Ascending aorta (tissue), 2 donors: ENCODE results near the gene KSR2. TPM values are rescaled to one million over a fixed set of nuclear protein-coding genes. Genes with fewer than 3 reads are reported as not detected.

Experiments used
- DNase-seq, 2 donors: peaks; one replicate each; pipeline ENCODE4 v3.0.0-alpha.2; 2019; ENCODE audit warnings: low spot score in 2 of 2
- H3K27ac ChIP-seq, 2 donors: fragments of 200-600 bp; sonication (generic); one replicate each; pipeline ENCODE4 v1.5.1; 2016 to 2017; ENCODE audit warnings: mild to moderate bottlenecking in 1 of 2
- H3K27me3 ChIP-seq: fragments of 200-600 bp; sonication (generic); one replicate; pipeline ENCODE4 v1.5.1; 2017
- H3K36me3 ChIP-seq, 2 donors: fragments of 200-600 bp; sonication (generic); one replicate each; pipeline ENCODE4 v1.5.1; 2016
- H3K4me1 ChIP-seq, 2 donors: fragments of 200-600 bp; sonication (generic); one replicate each; pipeline ENCODE4 v1.5.1; 2016 to 2017; ENCODE audit warnings: mild to moderate bottlenecking in 1 of 2
- H3K4me3 ChIP-seq, 2 donors: fragments of 200-600 bp; sonication (generic); one replicate each; pipeline ENCODE4 v1.5.1; 2016 to 2017; ENCODE audit warnings: mild to moderate bottlenecking in 1 of 2
- H3K9me3 ChIP-seq, 2 donors: fragments of 200-600 bp; sonication (generic); one replicate each; pipeline ENCODE4 v1.5.1; 2016
- CTCF ChIP-seq, 3 experiments: fragments of 200-600 bp in 2 of 3; fragments of 450-650 bp in 1 of 3; sonication (generic) in 2 of 3; IDR thresholded peaks; one replicate each; pipeline ENCODE4 v1.5.1; 2016 to 2019; ENCODE audit warnings: antibody characterized with exemption in 3 of 3, mild to moderate bottlenecking in 1 of 3, moderate library complexity in 1 of 3
- intact Hi-C: fragments of 100-400 bp; cut with DNase I; formaldehyde crosslinking; loops from one replicate; pipeline ENCODE4 v1.15.1; 2023
- total RNA-seq: library from RNA; depleted of rRNA; stranded (reverse); fragments of >200 nt; gene quantifications from one replicate; pipeline ENCODE4 v1.1.0, GENCODE V29; 2016

Gene KSR2
- total RNA-seq, 1 donor from 2014 or later: 0.11 TPM

GRCh38 chr12:117661471-117661870 lies 307.3 kb downstream of the KSR2 start:
- DNase-seq: no peak
- no peak overlapping the region for H3K27ac ChIP-seq
- H3K9me3 ChIP-seq: no peaks in the 10 kb centered on the region
- H3K4me3 ChIP-seq: no peak overlapping the region
- no peaks in the 10 kb centered on the region for H3K4me1 ChIP-seq
- H3K36me3 ChIP-seq: no peaks in the 10 kb centered on the region
- no peak for TF ChIP-seq CTCF (IDR thresholded peaks at IDR 0.05)
- intact Hi-C loops: no loop called here
- no peaks in the 10 kb centered on the region for H3K27me3 ChIP-seq

DNA sequence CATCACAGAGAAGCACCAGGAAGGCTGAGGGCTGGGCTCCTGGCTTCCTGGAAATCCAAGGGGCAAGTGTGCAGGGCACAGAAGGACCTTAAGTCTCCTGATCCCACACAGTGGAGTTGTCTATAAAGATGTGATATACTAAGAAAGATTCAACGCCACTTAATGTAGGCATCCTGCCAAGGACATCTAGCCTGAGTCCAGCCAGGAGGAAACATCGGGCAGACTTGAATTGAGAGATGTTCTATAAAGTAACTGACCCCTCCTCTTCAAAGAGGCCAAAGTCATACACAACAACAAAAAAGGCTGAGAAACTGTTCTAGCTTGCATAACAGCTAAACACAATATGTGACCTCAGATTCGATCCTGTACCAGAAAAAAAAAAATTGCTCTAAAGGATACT lies 307.9 kb downstream of the KSR2 start:
- Histone ChIP-seq H3K27me3 (no peaks in the 10 kb centered on the region), H3K27ac (no peak overlapping the region), H3K9me3 (no peaks in the 10 kb centered on the region), H3K4me3 (no peak overlapping the region), H3K4me1 (no peaks in the 10 kb centered on the region), H3K36me3 (no peaks in the 10 kb centered on the region)
- TF ChIP-seq CTCF (IDR thresholded peaks at IDR 0.05): no peak
- no peak for DNase-seq
- intact Hi-C loops: no loop called here

DNA sequence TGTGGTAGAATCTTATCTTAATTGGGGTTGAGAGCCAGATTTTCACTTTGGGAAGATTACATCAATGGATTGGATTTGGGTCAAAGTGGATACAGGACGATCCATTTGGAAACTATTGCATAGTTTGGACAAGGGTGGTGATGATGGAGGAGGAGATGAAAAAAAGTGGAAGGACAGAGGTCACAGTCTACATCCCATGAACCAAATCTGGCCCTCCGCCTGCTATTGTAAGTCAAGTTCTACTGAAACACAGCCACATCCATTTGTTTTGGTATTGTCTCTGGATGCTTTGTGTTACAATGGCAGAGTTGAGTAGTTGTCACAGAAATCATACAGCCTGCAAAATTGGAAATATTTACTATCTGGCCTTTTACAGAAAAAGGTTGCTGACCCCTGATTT lies 310.6 kb downstream of the KSR2 start:
- no peaks in the 10 kb centered on the region for H3K36me3 ChIP-seq
- no peaks in the 10 kb centered on the region for H3K27me3 ChIP-seq
- H3K4me1 ChIP-seq: no peaks in the 10 kb centered on the region
- H3K9me3 ChIP-seq: no peaks in the 10 kb centered on the region
- intact Hi-C loops: no loop called here
- H3K4me3 ChIP-seq: no peak overlapping the region
- DNase-seq: no peak
- no peak for TF ChIP-seq CTCF (IDR thresholded peaks at IDR 0.05)
- no peak overlapping the region for H3K27ac ChIP-seq

DNA sequence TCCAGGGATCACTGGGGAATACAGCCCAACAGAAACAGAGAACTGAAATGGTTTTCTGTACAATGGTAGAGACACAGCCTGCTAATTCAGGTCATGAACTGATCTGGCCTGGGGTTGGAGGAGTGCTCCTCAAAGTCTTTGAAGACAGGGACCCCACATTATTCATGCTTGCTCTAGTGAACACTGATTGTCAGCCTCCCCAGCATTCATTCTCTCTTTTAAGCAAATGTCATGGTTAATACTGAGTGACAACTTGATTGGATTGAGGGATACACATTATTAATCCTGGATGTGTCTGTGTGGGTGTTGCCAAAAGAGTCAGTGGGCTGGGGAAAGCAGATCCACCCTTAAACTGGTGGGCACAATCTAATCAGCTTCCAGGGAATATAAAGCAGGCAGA lies 319.0 kb downstream of the KSR2 start:
- Histone ChIP-seq H3K27ac (no peak overlapping the region), H3K4me3 (no peak overlapping the region), H3K9me3 (peaks cover 0 to 4% of the 10 kb centered on the region in 2 donors), H3K4me1 (no peaks in the 10 kb centered on the region), H3K27me3 (no peaks in the 10 kb centered on the region), H3K36me3 (no peaks in the 10 kb centered on the region)
- TF ChIP-seq CTCF (IDR thresholded peaks at IDR 0.05): no peak
- DNase-seq: no peak
- intact Hi-C loops: no loop called here

DNA sequence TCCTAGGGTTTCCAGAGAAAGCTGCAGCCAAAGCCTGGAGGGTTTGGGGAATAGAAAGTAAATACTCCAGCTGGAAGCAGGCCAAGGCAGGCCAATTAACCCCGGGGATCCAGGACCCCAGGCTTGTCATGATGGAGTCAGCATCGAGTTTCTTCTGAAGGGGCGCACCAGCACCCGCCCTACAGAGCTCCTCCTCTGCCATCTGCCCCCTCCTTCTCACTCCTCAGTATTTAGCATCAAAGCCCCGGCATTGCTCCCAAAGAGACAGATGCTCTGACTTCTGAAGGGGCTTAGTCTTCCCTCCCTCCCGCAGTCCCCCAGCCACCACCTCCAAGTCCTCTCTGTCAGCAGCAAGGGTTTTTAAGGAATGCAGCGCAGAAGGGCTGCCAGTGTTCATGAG lies 322.3 kb downstream of the KSR2 start:
- peaks cover 0 to 4% of the 10 kb centered on the region in 2 donors for H3K9me3 ChIP-seq
- TF ChIP-seq CTCF (IDR thresholded peaks at IDR 0.05): no peak
- H3K4me1 ChIP-seq: no peaks in the 10 kb centered on the region
- H3K27me3 ChIP-seq: no peaks in the 10 kb centered on the region
- DNase-seq: no peak
- no peak overlapping the region for H3K4me3 ChIP-seq
- intact Hi-C loops: no loop called here
- H3K27ac ChIP-seq: no peak overlapping the region
- no peaks in the 10 kb centered on the region for H3K36me3 ChIP-seq

DNA sequence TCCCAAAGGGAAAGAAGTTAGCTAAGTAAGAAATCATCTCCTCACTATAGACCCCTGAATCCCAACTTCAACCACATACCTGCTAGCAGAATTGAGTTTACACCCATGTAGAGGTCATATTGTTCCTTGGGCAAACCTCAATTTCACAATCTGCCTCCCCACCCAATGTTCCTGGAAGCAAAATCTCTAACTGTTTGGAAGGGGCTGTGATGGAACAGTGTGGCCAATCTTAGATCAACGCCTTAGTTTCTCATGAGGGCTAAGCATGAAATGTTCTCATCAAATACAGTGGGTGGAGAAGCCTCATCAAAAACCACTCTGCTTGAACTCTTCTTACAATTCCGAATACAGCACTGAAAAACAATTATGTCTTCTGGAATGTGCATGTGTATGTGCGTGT lies 323.3 kb downstream of the KSR2 start:
- no peak for TF ChIP-seq CTCF (IDR thresholded peaks at IDR 0.05)
- Histone ChIP-seq H3K4me3 (no peak overlapping the region), H3K36me3 (no peaks in the 10 kb centered on the region), H3K27ac (no peak overlapping the region), H3K27me3 (no peaks in the 10 kb centered on the region), H3K9me3 (no peaks in the 10 kb centered on the region), H3K4me1 (no peaks in the 10 kb centered on the region)
- intact Hi-C loops: no loop called here
- DNase-seq: no peak
